HCT116 (cell line): Measurements from ENCODE around the gene TRIM27. TPM values are rescaled to one million over a fixed set of nuclear protein-coding genes. Genes with fewer than 3 reads are reported as not detected.
"Not testable (repeated sequence)": the region's sequence is repeated elsewhere in the genome, so short reads cannot be mapped to it uniquely, and the experiment has no call there.

Experiments used
- ATAC-seq: fragments of 200-7000 bp; cut with Tn5 transposase; 2 replicates; pipeline ENCODE4 v1.9.1; 2020; ENCODE audit warnings: mild to moderate bottlenecking, moderate library complexity
- BruUV-seq: library from RNA; stranded (reverse); fragments of 400-500 nt; replicated peaks from 2 replicates; lab custom pipeline; 2021; lab: Mats Ljungman, UMichigan
- CTCF ChIA-PET: fragments of 300-600 bp; sonication (Branson Sonifier 250); formaldehyde crosslinking; loops from one replicate; lab custom pipeline; 2021; ENCODE audit warnings: antibody characterized with exemption; lab: Charles Lee
- POLR2A ChIA-PET: fragments of 300-600, 350-600 bp; sonication (Branson Sonifier 250); formaldehyde crosslinking; loops from one replicate; lab custom pipeline; 2021; ENCODE audit warnings: antibody characterized with exemption; lab: Charles Lee
- RAD21 ChIA-PET, 2 experiments: fragments of 300-600 bp; sonication (Branson Sonifier 250); formaldehyde crosslinking; loops; one replicate each; lab custom pipeline; 2023; ENCODE audit warnings: low total read pairs in 2 of 2; ENCODE audit not compliant: uncharacterized antibody in 2 of 2, unreplicated experiment in 2 of 2, low non-redundant PET in 1 of 2; lab: Charles Lee
- DNase-seq: peaks from one replicate; pipeline ENCODE4 v3.0.0-alpha.2; 2010; ENCODE audit warnings: low read depth, low spot score
- H2AFZ ChIP-seq: fragments of 200-600 bp; shearing (Covaris generic), sonication (generic); 2 replicates; pipeline ENCODE4 v1.6.1; 2017; ENCODE audit warnings: low read depth, mixed run types, mixed read lengths, antibody characterized with exemption, low read length; ENCODE audit not compliant: poor library complexity, severe bottlenecking
- H3K27ac ChIP-seq: 2 replicates; pipeline ENCODE4 v1.5.1; 2012; ENCODE audit warnings: low read depth, low read length
- H3K27me3 ChIP-seq: fragments of 200-600 bp; sonication (generic); 2 replicates; pipeline ENCODE4 v1.6.1; 2016; ENCODE audit warnings: mixed run types, low read length, mixed read lengths; ENCODE audit not compliant: insufficient read depth
- H3K36me3 ChIP-seq, 2 experiments: fragments of 200-500 bp in 1 of 2; fragments of 200-600 bp in 1 of 2; sonication (Bioruptor generic) in 1 of 2; sonication (generic) in 1 of 2; 2 replicates each; pipeline versions ENCODE4 v1.5.1 to v1.6.1; 2014 to 2016; ENCODE audit warnings: low read length in 2 of 2, inconsistent platforms in 1 of 2, mixed read lengths in 1 of 2, mixed run types in 1 of 2; ENCODE audit not compliant: insufficient read depth in 2 of 2, control insufficient read depth in 1 of 2
- H3K4me1 ChIP-seq, 2 experiments: fragments of 200-600 bp in 1 of 2; sonication (generic) in 1 of 2; 2 replicates each; pipeline versions ENCODE4 v1.5.1 to v1.6.1; 2012 to 2017; ENCODE audit warnings: low read length in 2 of 2, inconsistent platforms in 1 of 2, mild to moderate bottlenecking in 1 of 2, mixed read lengths in 1 of 2, mixed run types in 1 of 2, moderate library complexity in 1 of 2; ENCODE audit not compliant: insufficient read depth in 2 of 2, control insufficient read depth in 1 of 2
- H3K4me2 ChIP-seq: fragments of 200-600 bp; sonication (generic); 2 replicates; pipeline ENCODE4 v1.6.1; 2017; ENCODE audit warnings: mixed run types, low read length, mixed read lengths
- H3K4me3 ChIP-seq, 2 experiments: fragments of 200-600 bp in 1 of 2; sonication (generic) in 1 of 2; replicated peaks in 1 of 2; 2 replicates each; pipeline ENCODE4 v1.5.1; 2011 to 2016; ENCODE audit warnings: low read length in 2 of 2, control low read depth in 1 of 2, low read depth in 1 of 2, mild to moderate bottlenecking in 1 of 2, mixed read lengths in 1 of 2, mixed run types in 1 of 2
- H3K79me2 ChIP-seq: fragments of 200-600 bp; sonication (generic); 2 replicates; pipeline ENCODE4 v1.6.1; 2017; ENCODE audit warnings: mild to moderate bottlenecking, mixed run types, low read length, moderate library complexity, mixed read lengths; ENCODE audit not compliant: insufficient read depth
- H3K9ac ChIP-seq: fragments of 200-600 bp; sonication (generic); 2 replicates; pipeline ENCODE4 v1.6.1; 2016; ENCODE audit warnings: low read length, mixed read lengths
- H3K9me2 ChIP-seq: fragments of 200-600 bp; sonication (generic), shearing (Covaris generic); 2 replicates; pipeline ENCODE4 v1.6.1; 2017; ENCODE audit warnings: mixed run types, mild to moderate bottlenecking, moderate library complexity; ENCODE audit not compliant: insufficient read depth
- H3K9me3 ChIP-seq, 2 experiments: fragments of 200-500 bp in 1 of 2; fragments of 200-600 bp in 1 of 2; sonication (Bioruptor generic) in 1 of 2; sonication (generic) in 1 of 2; 2 replicates each; pipeline ENCODE4 v1.6.1; 2014 to 2017; ENCODE audit warnings: low read length in 2 of 2, mixed read lengths in 2 of 2, inconsistent platforms in 1 of 2, low read depth in 1 of 2, mild to moderate bottlenecking in 1 of 2, mixed run types in 1 of 2, moderate library complexity in 1 of 2; ENCODE audit not compliant: control insufficient read depth in 1 of 2, insufficient read depth in 1 of 2
- H4K20me1 ChIP-seq: fragments of 200-600 bp; sonication (generic), shearing (Covaris generic); 2 replicates; pipeline ENCODE4 v1.6.1; 2017; ENCODE audit warnings: mixed run types, mild to moderate bottlenecking, moderate library complexity; ENCODE audit not compliant: insufficient read depth
- CEBPB ChIP-seq: IDR thresholded peaks from 2 replicates; pipeline ENCODE4 v1.6.1; 2012; ENCODE audit warnings: low read depth
- EGR1 ChIP-seq: IDR thresholded peaks from 2 replicates; pipeline ENCODE4 v1.6.1; 2012; ENCODE audit warnings: low read depth
- EZH2phosphoT487 ChIP-seq: fragments of 200-600 bp; IDR thresholded peaks from 2 replicates; pipeline ENCODE4 v1.6.1; 2018; ENCODE audit warnings: antibody characterized with exemption, borderline replicate concordance
- FOSL1 ChIP-seq: IDR thresholded peaks from 2 replicates; pipeline ENCODE4 v1.6.1; 2012; ENCODE audit warnings: low read depth
- POLR2A ChIP-seq: IDR thresholded peaks from 2 replicates; pipeline ENCODE4 v1.7.0; 2011; ENCODE audit warnings: borderline replicate concordance; ENCODE audit not compliant: insufficient read depth, insufficient read length; ENCODE audit errors: extremely low read depth
- POLR2AphosphoS5 ChIP-seq: IDR thresholded peaks from 2 replicates; pipeline ENCODE4 v1.6.1; 2011; ENCODE audit warnings: mild to moderate bottlenecking, low read depth, low read length, moderate library complexity
- RAD21 ChIP-seq: IDR thresholded peaks from 2 replicates; pipeline ENCODE4 v1.6.1; 2012; ENCODE audit warnings: low read depth, mild to moderate bottlenecking
- SIN3A ChIP-seq: IDR thresholded peaks from 2 replicates; pipeline ENCODE4 v1.6.1; 2012; ENCODE audit warnings: low read depth
- TCF7L2 ChIP-seq: IDR thresholded peaks from 2 replicates; pipeline ENCODE4 v1.7.0; 2011; ENCODE audit warnings: borderline replicate concordance, inconsistent platforms; ENCODE audit not compliant: insufficient read depth, insufficient read length; ENCODE audit errors: extremely low read depth
- ZNF274 ChIP-seq: fragments of 200-500 bp; sonication (Bioruptor generic); IDR thresholded peaks from 2 replicates; pipeline ENCODE4 v1.6.1; 2014; ENCODE audit warnings: mild to moderate bottlenecking, low read depth, low read length, inconsistent platforms
- intact Hi-C: fragments of 100-400 bp; cut with micrococcal nuclease; formaldehyde crosslinking; loops from 2 replicates; pipeline ENCODE4 v1.10.0; 2022
- total RNA-seq: library from RNA; stranded (reverse); gene quantifications from one replicate; pipeline ENCODE4 v1.2.1, GENCODE V29; 2021; ENCODE audit not compliant: unreplicated experiment
- TF ChIP-seq, protein P1 (sequence below): IDR thresholded peaks from 2 replicates; pipeline ENCODE4 v1.6.1; 2012
- TF ChIP-seq, protein P2 (sequence below): IDR thresholded peaks from 2 replicates; pipeline ENCODE4 v1.6.1; 2012; ENCODE audit warnings: low read depth
- TF ChIP-seq, protein P3 (sequence below): IDR thresholded peaks from 2 replicates; pipeline ENCODE4 v1.6.1; 2011; ENCODE audit warnings: mild to moderate bottlenecking, low read length, moderate library complexity; ENCODE audit not compliant: insufficient replicate concordance; ENCODE audit errors: extremely low read depth

Gene TRIM27
- total RNA-seq, 1 experiment from 2014 or later = 62.5 TPM

DNA sequence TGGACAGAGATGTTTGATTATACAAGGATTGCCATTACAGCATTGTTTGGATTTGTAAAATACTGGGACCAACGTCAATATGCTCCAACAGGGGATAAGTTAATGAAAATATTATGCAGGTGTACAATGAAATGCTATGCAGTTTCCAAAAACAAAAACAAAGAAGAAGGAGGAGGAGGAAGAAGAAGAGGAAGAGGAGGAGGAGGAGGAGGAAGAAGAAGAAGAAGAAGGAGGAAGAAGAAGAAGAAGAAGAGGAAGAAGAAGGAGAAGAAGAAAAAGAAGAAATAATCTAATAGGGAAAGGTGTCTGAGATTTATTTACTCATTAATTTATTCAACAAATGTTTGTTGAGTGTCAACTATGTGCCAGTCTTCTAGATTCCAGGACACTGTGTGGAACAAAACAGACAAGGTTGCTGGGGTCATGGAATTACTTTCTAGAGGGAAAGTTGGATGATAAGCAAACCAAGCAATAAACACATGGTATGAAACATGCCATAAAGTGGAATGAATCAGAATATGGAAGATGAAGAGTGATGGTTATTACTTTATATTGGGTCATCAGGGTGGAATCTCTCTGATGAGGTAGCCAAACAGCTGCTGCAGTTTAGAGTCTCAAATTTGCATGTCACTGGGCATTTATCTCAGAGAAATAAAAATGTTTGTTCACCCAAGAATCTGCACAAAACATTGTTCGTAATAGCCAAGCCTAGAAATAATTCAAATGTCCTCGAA is 6.3 kb upstream of the TRIM27 start (continued):
- TF ChIP-seq EZH2phosphoT487 (no peak), TCF7L2 (no peak), RAD21 (no peak), FOSL1 (no peak), ZNF274 (no peak)
- TF ChIP-seq, protein P1, sequence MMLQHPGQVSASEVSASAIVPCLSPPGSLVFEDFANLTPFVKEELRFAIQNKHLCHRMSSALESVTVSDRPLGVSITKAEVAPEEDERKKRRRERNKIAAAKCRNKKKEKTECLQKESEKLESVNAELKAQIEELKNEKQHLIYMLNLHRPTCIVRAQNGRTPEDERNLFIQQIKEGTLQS = no peak

DNA sequence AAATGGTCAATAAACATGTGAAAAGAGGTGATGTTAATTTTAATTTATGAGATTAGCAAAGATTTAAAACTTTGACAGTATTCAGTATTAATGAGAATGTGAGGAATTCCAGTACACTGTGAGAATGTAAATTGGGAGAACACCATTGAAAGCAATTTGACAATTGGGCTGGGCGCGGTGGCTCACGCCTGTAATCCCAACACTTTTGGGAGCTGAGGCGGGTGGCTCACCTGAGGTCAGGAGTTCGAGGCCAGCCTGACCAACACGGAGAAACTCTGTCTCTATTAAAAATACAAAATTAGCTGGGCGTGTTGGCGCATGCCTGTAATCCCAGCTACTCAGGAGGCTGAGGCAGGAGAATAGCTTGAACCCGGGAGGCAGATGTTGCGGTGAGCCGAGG is 5.6 kb upstream of the TRIM27 start:
- H3K4me1 ChIP-seq = peaks cover 5 to 21% of the 10 kb centered on the region in 2 experiments; a peak in 3 of 4 replicates
- H3K4me2 ChIP-seq, RAD21 ChIA-PET, DNase-seq, H3K36me3 ChIP-seq, H3K27ac ChIP-seq, intact Hi-C loops, BruUV-seq, H3K9ac ChIP-seq, H4K20me1 ChIP-seq, H3K9me3 ChIP-seq, H3K4me3 ChIP-seq, H3K79me2 ChIP-seq, H2AFZ ChIP-seq, H3K9me2 ChIP-seq, ATAC-seq, H3K27me3 ChIP-seq: not testable (repeated sequence)
- CTCF ChIA-PET = interaction anchor here (0.7 kb wide), 1 partner anchor 250 kb away, joined by 3 read pairs; no protein-coding TSS in a partner anchor
- POLR2A ChIA-PET = interaction anchor here (0.8 kb wide), 1 partner anchor 16 kb away, joined by 5 read pairs; no protein-coding TSS in a partner anchor

DNA sequence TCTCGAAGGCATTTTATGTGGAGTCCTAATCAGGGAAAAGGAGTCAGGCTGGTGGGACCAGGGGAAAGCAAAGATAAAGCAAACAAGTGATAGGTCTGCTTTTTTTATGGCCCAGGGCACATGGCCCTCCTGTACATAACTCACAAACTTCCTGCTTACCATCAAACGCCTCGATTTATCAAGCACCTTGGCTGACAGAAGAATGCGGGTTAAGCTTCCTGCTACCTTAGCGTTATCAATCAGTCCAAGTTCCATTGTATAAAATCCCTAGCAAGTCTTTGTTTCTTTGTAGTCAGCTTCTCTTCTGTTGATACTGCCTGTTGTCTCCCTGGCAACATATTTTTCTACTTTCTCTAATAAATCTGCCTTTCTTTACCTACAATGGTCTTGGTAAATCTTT is 4.1 kb upstream of the TRIM27 start:
- intact Hi-C loops = no loop called here
- TF ChIP-seq POLR2AphosphoS5 (no peak), CEBPB (no peak), EGR1 (no peak), SIN3A (no peak), POLR2A (no peak)
- TF ChIP-seq, protein P2, sequence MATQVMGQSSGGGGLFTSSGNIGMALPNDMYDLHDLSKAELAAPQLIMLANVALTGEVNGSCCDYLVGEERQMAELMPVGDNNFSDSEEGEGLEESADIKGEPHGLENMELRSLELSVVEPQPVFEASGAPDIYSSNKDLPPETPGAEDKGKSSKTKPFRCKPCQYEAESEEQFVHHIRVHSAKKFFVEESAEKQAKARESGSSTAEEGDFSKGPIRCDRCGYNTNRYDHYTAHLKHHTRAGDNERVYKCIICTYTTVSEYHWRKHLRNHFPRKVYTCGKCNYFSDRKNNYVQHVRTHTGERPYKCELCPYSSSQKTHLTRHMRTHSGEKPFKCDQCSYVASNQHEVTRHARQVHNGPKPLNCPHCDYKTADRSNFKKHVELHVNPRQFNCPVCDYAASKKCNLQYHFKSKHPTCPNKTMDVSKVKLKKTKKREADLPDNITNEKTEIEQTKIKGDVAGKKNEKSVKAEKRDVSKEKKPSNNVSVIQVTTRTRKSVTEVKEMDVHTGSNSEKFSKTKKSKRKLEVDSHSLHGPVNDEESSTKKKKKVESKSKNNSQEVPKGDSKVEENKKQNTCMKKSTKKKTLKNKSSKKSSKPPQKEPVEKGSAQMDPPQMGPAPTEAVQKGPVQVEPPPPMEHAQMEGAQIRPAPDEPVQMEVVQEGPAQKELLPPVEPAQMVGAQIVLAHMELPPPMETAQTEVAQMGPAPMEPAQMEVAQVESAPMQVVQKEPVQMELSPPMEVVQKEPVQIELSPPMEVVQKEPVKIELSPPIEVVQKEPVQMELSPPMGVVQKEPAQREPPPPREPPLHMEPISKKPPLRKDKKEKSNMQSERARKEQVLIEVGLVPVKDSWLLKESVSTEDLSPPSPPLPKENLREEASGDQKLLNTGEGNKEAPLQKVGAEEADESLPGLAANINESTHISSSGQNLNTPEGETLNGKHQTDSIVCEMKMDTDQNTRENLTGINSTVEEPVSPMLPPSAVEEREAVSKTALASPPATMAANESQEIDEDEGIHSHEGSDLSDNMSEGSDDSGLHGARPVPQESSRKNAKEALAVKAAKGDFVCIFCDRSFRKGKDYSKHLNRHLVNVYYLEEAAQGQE = no peak
- TF ChIP-seq, protein P3, sequence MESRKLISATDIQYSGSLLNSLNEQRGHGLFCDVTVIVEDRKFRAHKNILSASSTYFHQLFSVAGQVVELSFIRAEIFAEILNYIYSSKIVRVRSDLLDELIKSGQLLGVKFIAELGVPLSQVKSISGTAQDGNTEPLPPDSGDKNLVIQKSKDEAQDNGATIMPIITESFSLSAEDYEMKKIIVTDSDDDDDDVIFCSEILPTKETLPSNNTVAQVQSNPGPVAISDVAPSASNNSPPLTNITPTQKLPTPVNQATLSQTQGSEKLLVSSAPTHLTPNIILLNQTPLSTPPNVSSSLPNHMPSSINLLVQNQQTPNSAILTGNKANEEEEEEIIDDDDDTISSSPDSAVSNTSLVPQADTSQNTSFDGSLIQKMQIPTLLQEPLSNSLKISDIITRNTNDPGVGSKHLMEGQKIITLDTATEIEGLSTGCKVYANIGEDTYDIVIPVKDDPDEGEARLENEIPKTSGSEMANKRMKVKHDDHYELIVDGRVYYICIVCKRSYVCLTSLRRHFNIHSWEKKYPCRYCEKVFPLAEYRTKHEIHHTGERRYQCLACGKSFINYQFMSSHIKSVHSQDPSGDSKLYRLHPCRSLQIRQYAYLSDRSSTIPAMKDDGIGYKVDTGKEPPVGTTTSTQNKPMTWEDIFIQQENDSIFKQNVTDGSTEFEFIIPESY = no peak

More for the DNA sequence above, 4.1 kb upstream of the TRIM27 start:
- H2AFZ ChIP-seq = no peak overlapping the region
- no peaks in the 10 kb centered on the region for H3K27me3 ChIP-seq
- H3K9me2 ChIP-seq = no peaks in the 10 kb centered on the region
- no TSS peak for BruUV-seq
- no peak overlapping the region for H3K27ac ChIP-seq
- H3K36me3 ChIP-seq = no peaks in the 10 kb centered on the region
- no peak overlapping the region for H3K4me2 ChIP-seq
- no peaks in the 10 kb centered on the region for H3K9me3 ChIP-seq
- H3K4me1 ChIP-seq = peaks cover 5 to 21% of the 10 kb centered on the region in 2 experiments; a peak in 3 of 4 replicates
- no peak overlapping the region for H3K9ac ChIP-seq
- ChIA-PET CTCF (no interaction called here), POLR2A (no interaction called here), RAD21 (no interaction called here)
- no peak for ATAC-seq
- no peak overlapping the region for H3K4me3 ChIP-seq
- no peak for DNase-seq
- H3K79me2 ChIP-seq = peaks cover 8% of the 10 kb centered on the region
- H4K20me1 ChIP-seq = no peaks in the 10 kb centered on the region
